PC-3 (cell line): ENCODE results near the gene ST3GAL3. TPM values are rescaled to one million over a fixed set of nuclear protein-coding genes. Genes with fewer than 3 reads are reported as not detected.

Experiments used
- ATAC-seq: fragments of 200-7000 bp; cut with Tn5 transposase; 2 replicates; pipeline ENCODE4 v1.9.1; 2020; ENCODE audit warnings: mild to moderate bottlenecking, moderate library complexity
- BruUV-seq: library from RNA; stranded (reverse); fragments of 400-500 nt; replicated peaks from 2 replicates; lab custom pipeline; 2021; lab: Mats Ljungman, UMichigan
- CTCF ChIA-PET: fragments of 300-600 bp; sonication (Branson Sonifier 250); formaldehyde crosslinking; loops from one replicate; lab custom pipeline; 2022; ENCODE audit warnings: antibody characterized with exemption; lab: Charles Lee
- POLR2A ChIA-PET: fragments of 300-600 bp; sonication (Branson Sonifier 250); formaldehyde crosslinking; loops from one replicate; lab custom pipeline; 2022; ENCODE audit warnings: antibody characterized with exemption; ENCODE audit not compliant: unreplicated experiment; lab: Charles Lee
- DNase-seq: peaks from one replicate; pipeline ENCODE4 v3.0.0-alpha.2; 2015
- H2AFZ ChIP-seq: fragments of 300-600 bp; sonication (generic); 2 replicates; pipeline ENCODE4 v1.6.0; 2016; ENCODE audit warnings: antibody characterized with exemption, low read length
- H3F3A ChIP-seq: fragments of 300-600 bp; sonication (generic); one replicate; pipeline ENCODE4 v1.6.0; 2017; ENCODE audit warnings: antibody characterized with exemption, low read length, control low read depth, mild to moderate bottlenecking; ENCODE audit not compliant: unreplicated experiment
- H3K27ac ChIP-seq: fragments of 300-600 bp; sonication (generic); 2 replicates; pipeline ENCODE4 v1.5.1; 2016; ENCODE audit warnings: mild to moderate bottlenecking, low read length
- H3K27me3 ChIP-seq: fragments of 300-600 bp; sonication (generic); 2 replicates; pipeline ENCODE4 v1.6.1; 2016; ENCODE audit warnings: low read length, mixed read lengths
- H3K36me3 ChIP-seq: fragments of 300-600 bp; sonication (generic); 2 replicates; pipeline ENCODE4 v1.6.1; 2016; ENCODE audit warnings: low read depth, mixed run types, low read length, mixed read lengths
- H3K4me1 ChIP-seq: fragments of 300-600 bp; sonication (generic); 2 replicates; pipeline ENCODE4 v1.5.1; 2016; ENCODE audit warnings: low read length; ENCODE audit not compliant: insufficient read depth
- H3K4me2 ChIP-seq: fragments of 300-600 bp; sonication (generic); 2 replicates; pipeline ENCODE4 v1.6.0; 2016; ENCODE audit warnings: low read length
- H3K4me3 ChIP-seq: fragments of 300-600 bp; sonication (generic); 2 replicates; pipeline ENCODE4 v1.5.1; 2016; ENCODE audit warnings: mild to moderate bottlenecking, low read length, mixed read lengths
- H3K79me2 ChIP-seq: fragments of 300-600 bp; sonication (generic); 2 replicates; pipeline ENCODE4 v1.6.1; 2017; ENCODE audit warnings: low read length, mixed read lengths
- H3K9ac ChIP-seq: fragments of 300-600 bp; sonication (generic); 2 replicates; pipeline ENCODE4 v1.6.0; 2016; ENCODE audit warnings: mild to moderate bottlenecking, low read length
- H3K9me2 ChIP-seq: fragments of 300-600 bp; sonication (generic); replicated peaks from 2 replicates; pipeline ENCODE4 v1.6.1; 2016; ENCODE audit warnings: mixed run types, low read length, mixed read lengths
- H3K9me3 ChIP-seq: fragments of 300-600 bp; sonication (generic); 2 replicates; pipeline ENCODE4 v1.6.1; 2016; ENCODE audit warnings: low read length, mixed read lengths
- H4K20me1 ChIP-seq: fragments of 300-600 bp; sonication (generic); 2 replicates; pipeline ENCODE4 v1.6.1; 2016; ENCODE audit warnings: low read length, mixed read lengths
- CTCF ChIP-seq: fragments of 300-600 bp; sonication (generic); conservative IDR thresholded peaks from 2 replicates; pipeline ENCODE4 v1.5.1; 2017; ENCODE audit warnings: antibody characterized with exemption, low read depth, mild to moderate bottlenecking, low read length
- EZH2 ChIP-seq: fragments of 300-600 bp; sonication (generic); IDR thresholded peaks from one replicate; pipeline ENCODE4 v1.6.1; 2017; ENCODE audit warnings: antibody characterized with exemption, mild to moderate bottlenecking, low read length; ENCODE audit not compliant: unreplicated experiment
- EZH2phosphoT487 ChIP-seq: fragments of 300-600 bp; sonication (generic); IDR thresholded peaks from 2 replicates; pipeline ENCODE4 v1.6.1; 2018; ENCODE audit warnings: mild to moderate bottlenecking, antibody characterized with exemption, low read length, borderline replicate concordance
- intact Hi-C: fragments of 100-400 bp; cut with micrococcal nuclease; formaldehyde crosslinking; loops from 2 replicates; pipeline ENCODE4 v1.9.0; 2023
- total RNA-seq: library from RNA; depleted of rRNA; stranded (reverse); fragments of >200 nt; gene quantifications from 2 replicates; pipeline ENCODE4 v1.2.3, GENCODE V29; 2014

The ST3GAL3 gene
- total RNA-seq, 1 experiment from 2014 or later = 9.0 TPM

- H3K9me2 ChIP-seq = no peaks in the 10 kb centered on the region
- no peaks in the 10 kb centered on the region for H3K4me1 ChIP-seq
- no peaks in the 10 kb centered on the region for H4K20me1 ChIP-seq
- no peak for DNase-seq
- H3K4me2 ChIP-seq = no peak overlapping the region
- peaks cover 46% of the 10 kb centered on the region for H3K36me3 ChIP-seq
- no peaks in the 10 kb centered on the region for H3K79me2 ChIP-seq
- intact Hi-C loops = no loop called here
- H3K9me3 ChIP-seq = no peaks in the 10 kb centered on the region
- no peaks in the 10 kb centered on the region for H3K27me3 ChIP-seq
- H3K9ac ChIP-seq = no peak overlapping the region
- no TSS peak for BruUV-seq
- no peak for ATAC-seq
- no peak overlapping the region for H3K4me3 ChIP-seq
- POLR2A ChIA-PET = no interaction called here
- H2AFZ ChIP-seq = no peak overlapping the region
- no peak overlapping the region for H3K27ac ChIP-seq
- CTCF ChIA-PET = no interaction called here
- no peaks in the 10 kb centered on the region for H3F3A ChIP-seq
- TF ChIP-seq EZH2 = no peak
- no peak for TF ChIP-seq CTCF
- no peak for TF ChIP-seq EZH2phosphoT487
These were observed 23.8 kb upstream of the ST3GAL3 start for GRCh38 chr1:43683560-43683959.

- no peak overlapping the region for H3K4me3 ChIP-seq
- H3K9ac ChIP-seq = no peak overlapping the region
- ChIA-PET POLR2A (no interaction called here), CTCF (no interaction called here)
- no peak overlapping the region for H2AFZ ChIP-seq
- DNase-seq = no peak
- BruUV-seq = no TSS peak
- no peaks in the 10 kb centered on the region for H3K9me3 ChIP-seq
- no peaks in the 10 kb centered on the region for H3F3A ChIP-seq
- no peaks in the 10 kb centered on the region for H4K20me1 ChIP-seq
- ATAC-seq = no peak
- H3K9me2 ChIP-seq = no peaks in the 10 kb centered on the region
- H3K27ac ChIP-seq = no peak overlapping the region
- TF ChIP-seq EZH2 = no peak
- no peak for TF ChIP-seq CTCF
- TF ChIP-seq EZH2phosphoT487 = no peak
- peaks cover 69% of the 10 kb centered on the region for H3K36me3 ChIP-seq
- no peak overlapping the region for H3K4me2 ChIP-seq
- H3K4me1 ChIP-seq = no peaks in the 10 kb centered on the region
- H3K79me2 ChIP-seq = no peaks in the 10 kb centered on the region
- no peaks in the 10 kb centered on the region for H3K27me3 ChIP-seq
- intact Hi-C loops = no loop called here
These were observed 20.5 kb upstream of the ST3GAL3 start for GRCh38 chr1:43686801-43687200.

- Histone ChIP-seq H3K36me3 (peaks cover 76% of the 10 kb centered on the region), H3K4me1 (no peaks in the 10 kb centered on the region), H3K9me3 (no peaks in the 10 kb centered on the region), H3F3A (no peaks in the 10 kb centered on the region), H3K27ac (no peak overlapping the region), H2AFZ (no peak overlapping the region), H4K20me1 (no peaks in the 10 kb centered on the region), H3K4me2 (no peak overlapping the region), H3K79me2 (no peaks in the 10 kb centered on the region), H3K4me3 (no peak overlapping the region), H3K27me3 (no peaks in the 10 kb centered on the region), H3K9ac (no peak overlapping the region), H3K9me2 (no peaks in the 10 kb centered on the region)
- CTCF ChIA-PET = no interaction called here
- TF ChIP-seq EZH2 (no peak), CTCF (no peak), EZH2phosphoT487 (no peak)
- no TSS peak for BruUV-seq
- POLR2A ChIA-PET = no interaction called here
- intact Hi-C loops = no loop called here
- no peak for DNase-seq
- no peak for ATAC-seq
These were observed 19.8 kb upstream of the ST3GAL3 start for GRCh38 chr1:43687301-43688108.
